BE2C (cell line): Measurements from ENCODE around the gene PPP2R2D.
A peak's percentile ranks its signal among the peaks of the same experiment; 100 is the strongest.

Source experiments
- DNase-seq: peaks from one replicate; pipeline ENCODE4 v3.0.0-alpha.2; 2020
- H3K27me3 ChIP-seq: fragments of 250-450 bp; sonication (Bioruptor Pico); 2 replicates; pipeline ENCODE4 v1.5.1; 2020; ENCODE audit warnings: mild to moderate bottlenecking
- H3K36me3 ChIP-seq: fragments of 250-450 bp; sonication (Bioruptor Pico); 2 replicates; pipeline ENCODE4 v1.5.1; 2020; ENCODE audit warnings: mild to moderate bottlenecking
- H3K4me1 ChIP-seq: fragments of 250-450 bp; sonication (Bioruptor Pico); 2 replicates; pipeline ENCODE4 v1.5.1; 2020
- H3K4me3 ChIP-seq: 2 replicates; pipeline ENCODE4 v1.5.1; 2011; ENCODE audit warnings: low read depth, low read length
- H3K9me3 ChIP-seq: fragments of 250-450 bp; sonication (Bioruptor Pico); 2 replicates; pipeline ENCODE4 v1.5.1; 2020
- CTCF ChIP-seq: IDR thresholded peaks from 2 replicates; pipeline ENCODE4 v1.5.1; 2012; ENCODE audit warnings: mild to moderate bottlenecking, low read depth, low read length

The PPP2R2D gene

GRCh38 chr10:131961047-131961776 is 60.4 kb downstream of the PPP2R2D start:
- no peak for TF ChIP-seq CTCF
- DNase-seq: peak; percentile 45
- no peak overlapping the region; the same call in 1 of the 2 replicates for H3K4me3 ChIP-seq
- peaks cover 12% of the 10 kb centered on the region for H3K4me1 ChIP-seq
- no peaks in the 10 kb centered on the region for H3K9me3 ChIP-seq
- H3K27me3 ChIP-seq: no peaks in the 10 kb centered on the region
- H3K36me3 ChIP-seq: peaks cover 3% of the 10 kb centered on the region; the same call in 1 of the 2 replicates

- no peak for TF ChIP-seq CTCF
- DNase-seq: peak; percentile 29
These were observed 61.2 kb downstream of the PPP2R2D start for GRCh38 chr10:131961777-131962662.

GRCh38 chr10:131963350-131963749 is 62.5 kb downstream of the PPP2R2D start:
- H3K9me3 ChIP-seq: no peaks in the 10 kb centered on the region
- no peak overlapping the region for H3K4me3 ChIP-seq
- H3K36me3 ChIP-seq: peaks cover 11% of the 10 kb centered on the region
- no peak for TF ChIP-seq CTCF
- DNase-seq: no peak
- H3K27me3 ChIP-seq: no peaks in the 10 kb centered on the region
- peaks cover 12% of the 10 kb centered on the region for H3K4me1 ChIP-seq

More at GRCh38 chr10:131961777-131962662, 61.2 kb downstream of the PPP2R2D start:
- Histone ChIP-seq H3K36me3 (peaks cover 6% of the 10 kb centered on the region), H3K27me3 (no peaks in the 10 kb centered on the region), H3K4me1 (peaks cover 12% of the 10 kb centered on the region), H3K4me3 (peak overlapping the region; percentile 52), H3K9me3 (no peaks in the 10 kb centered on the region)

- Histone ChIP-seq H3K4me1 (peaks cover 12% of the 10 kb centered on the region), H3K36me3 (peaks cover 16% of the 10 kb centered on the region), H3K27me3 (no peaks in the 10 kb centered on the region), H3K4me3 (no peak overlapping the region), H3K9me3 (no peaks in the 10 kb centered on the region)
- no peak for TF ChIP-seq CTCF
- DNase-seq: no peak
These were observed 63.0 kb downstream of the PPP2R2D start for GRCh38 chr10:131963811-131964210.

GRCh38 chr10:131964298-131964697 is 63.5 kb downstream of the PPP2R2D start:
- Histone ChIP-seq H3K27me3 (no peaks in the 10 kb centered on the region), H3K4me1 (peaks cover 12% of the 10 kb centered on the region), H3K9me3 (no peaks in the 10 kb centered on the region), H3K4me3 (no peak overlapping the region), H3K36me3 (peaks cover 20% of the 10 kb centered on the region)
- no peak for TF ChIP-seq CTCF
- DNase-seq: no peak
